Heart right ventricle (tissue), 16 donors: ENCODE measurements around the gene GPRC5B. TPM values are rescaled to one million over a fixed set of nuclear protein-coding genes. Genes with fewer than 3 reads are reported as not detected.

ENCODE experiments used
- ATAC-seq, 8 donors: fragments of 200-7000 bp; cut with Tn5 transposase; one replicate each; pipeline ENCODE4 v1.9.1; 2020; ENCODE audit warnings: mild to moderate bottlenecking in 8 of 8, moderate library complexity in 8 of 8, moderate number of reproducible peaks in 1 of 8
- DNase-seq, 2 donors: peaks; one replicate each; pipeline ENCODE4 v3.0.0-alpha.2; 2020
- H3K27ac ChIP-seq, 10 donors: fragments of 200-600 bp; sonication (generic) in 2 of 10; one replicate each; pipeline versions ENCODE4 v1.5.0 to v1.8.0; 2020 to 2022; ENCODE audit warnings: mild to moderate bottlenecking in 3 of 10
- H3K27me3 ChIP-seq, 7 donors: fragments of 200-600 bp; one replicate each; pipeline ENCODE4 v1.8.0; 2021 to 2022; ENCODE audit warnings: mild to moderate bottlenecking in 2 of 7
- H3K36me3 ChIP-seq, 9 donors: fragments of 200-600 bp; sonication (generic) in 1 of 9; one replicate each; pipeline versions ENCODE4 v1.5.0 to v1.8.0; 2020 to 2022; ENCODE audit warnings: mild to moderate bottlenecking in 2 of 9
- H3K4me1 ChIP-seq, 9 donors: fragments of 200-600 bp; sonication (generic) in 1 of 9; one replicate each; pipeline versions ENCODE4 v1.5.0 to v1.8.0; 2020 to 2022; ENCODE audit warnings: mild to moderate bottlenecking in 4 of 9
- H3K4me3 ChIP-seq, 10 donors: fragments of 200-600 bp; sonication (generic) in 2 of 10; one replicate each; pipeline versions ENCODE4 v1.5.0 to v1.8.0; 2020 to 2022; ENCODE audit warnings: mild to moderate bottlenecking in 7 of 10, moderate library complexity in 2 of 10
- H3K9me3 ChIP-seq, 11 donors: fragments of 200-600 bp in 10 of 11; sonication (generic) in 2 of 11; one replicate each; pipeline versions ENCODE4 v1.5.0 to v1.8.0; 2013 to 2022; ENCODE audit warnings: mild to moderate bottlenecking in 2 of 11, control low read depth in 1 of 11, moderate library complexity in 1 of 11
- WGBS, 2 donors: extraction: QIAGEN DNeasy Blood & Tissue Kit; methylation state at CpG; one replicate each; pipeline ENCODE4 v1.1.7; 2013; ENCODE audit warnings: inconsistent platforms in 1 of 2; 5-methylcytosine and 5-hydroxymethylcytosine counted together
- intact Hi-C, 10 donors: fragments of 100-400 bp; cut with DNase I; formaldehyde crosslinking; loops; one replicate each; pipeline versions ENCODE4 v1.11.1 to v1.14.2; 2022
- polyA plus RNA-seq, 2 donors: library from polyadenylated mRNA; stranded (reverse); fragments of 200-250 nt; gene quantifications; one replicate each; pipeline ENCODE4 v1.2.3, GENCODE V29; 2013
- total RNA-seq, 10 donors: library from RNA; stranded (reverse); fragmentation: NEBNext Ultra II Directional in 3 of 10; extraction: Animal tissue kit (Norgen Biotek cat#: 25700) in 3 of 10; gene quantifications; one replicate each; pipeline versions ENCODE4 v1.2.1 to v1.2.4, GENCODE V29; 2021 to 2023
- TF ChIP-seq, protein P1 (sequence below), 9 donors: fragments of 200-600 bp; sonication (generic) in 2 of 9; IDR thresholded peaks; one replicate each; pipeline versions ENCODE4 v1.5.0 to v1.8.0; 2021 to 2022; ENCODE audit warnings: antibody characterized with exemption in 9 of 9, mild to moderate bottlenecking in 5 of 9, moderate library complexity in 1 of 9
- donor health status: Arrhythmogenic right ventricular cardiomyopathy.
- donor health status: ischemic (EF 13 %, LVEDD 7.1; RV severe dilation, severe dysfunction).
- donor health status: healthy with polysubstance abuse.
- donor health status: DM: no; HTN: yes; CAD: no.
- donor health status: DM: no; HTN: no; CAD: no.
- donor health status: ischemic (EF 25% LVEDD 6.9; RV normal size, moderate dysfunction).
- donor health status: ischemic (EF 25% LVEDD 5.7; RV mildly dilated, moderate dysfunction).
- donor health status: healthy.
- donor health status: DM: yes; HTN: yes; CAD: no.
- donor health status: Ischemic cardiomyopathy.
- donor health status: ischemic (EF 35%, LVEDD 5.7; RV mildly dilated, moderate dysfunction).
- donor health status: nonischemic (EF 11% LVEDD 7.7; RV severe dilation, severe dysfunction).
- donor health status: DM: yes; HTN: yes; CAD: no.
- donor health status: PGD.
- donor health status: ischemic (EF 29% LVEDD 5.4; RV normal size, mild dysfunction).
- donor health status: nonischemic (EF 23%, LVEDD 6.1; RV moderate dilation, normal function).

The GPRC5B gene
- total and polyA plus RNA-seq, 12 donors, result 24.1 to 208 (median 69.4) TPM

DNA sequence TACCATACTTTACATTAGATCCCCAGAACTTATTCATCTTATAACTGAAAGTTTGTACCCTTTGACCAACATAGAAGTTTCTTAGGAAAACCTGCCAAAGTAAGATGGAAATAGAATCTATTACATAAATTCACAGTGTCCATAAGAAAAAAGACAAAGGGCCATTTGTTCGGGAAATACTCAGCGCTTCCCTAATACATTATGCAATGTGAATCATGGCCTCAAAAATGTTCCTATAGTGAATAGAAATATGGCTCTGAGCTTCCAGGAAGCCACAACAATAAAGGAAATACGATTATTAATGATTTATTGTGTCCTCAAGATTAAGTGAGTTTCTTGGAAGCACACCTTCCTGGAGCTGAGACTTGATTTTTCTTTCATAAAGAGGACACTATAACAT, 51.5 kb downstream of the GPRC5B start:
- ATAC-seq, result no peak
- no peaks in the 10 kb centered on the region for H3K9me3 ChIP-seq
- TF ChIP-seq, protein P1, sequence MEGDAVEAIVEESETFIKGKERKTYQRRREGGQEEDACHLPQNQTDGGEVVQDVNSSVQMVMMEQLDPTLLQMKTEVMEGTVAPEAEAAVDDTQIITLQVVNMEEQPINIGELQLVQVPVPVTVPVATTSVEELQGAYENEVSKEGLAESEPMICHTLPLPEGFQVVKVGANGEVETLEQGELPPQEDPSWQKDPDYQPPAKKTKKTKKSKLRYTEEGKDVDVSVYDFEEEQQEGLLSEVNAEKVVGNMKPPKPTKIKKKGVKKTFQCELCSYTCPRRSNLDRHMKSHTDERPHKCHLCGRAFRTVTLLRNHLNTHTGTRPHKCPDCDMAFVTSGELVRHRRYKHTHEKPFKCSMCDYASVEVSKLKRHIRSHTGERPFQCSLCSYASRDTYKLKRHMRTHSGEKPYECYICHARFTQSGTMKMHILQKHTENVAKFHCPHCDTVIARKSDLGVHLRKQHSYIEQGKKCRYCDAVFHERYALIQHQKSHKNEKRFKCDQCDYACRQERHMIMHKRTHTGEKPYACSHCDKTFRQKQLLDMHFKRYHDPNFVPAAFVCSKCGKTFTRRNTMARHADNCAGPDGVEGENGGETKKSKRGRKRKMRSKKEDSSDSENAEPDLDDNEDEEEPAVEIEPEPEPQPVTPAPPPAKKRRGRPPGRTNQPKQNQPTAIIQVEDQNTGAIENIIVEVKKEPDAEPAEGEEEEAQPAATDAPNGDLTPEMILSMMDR (IDR thresholded peaks at IDR 0.05), result no peak
- no peaks in the 10 kb centered on the region for H3K27me3 ChIP-seq
- WGBS, 2 donors, result 70 to 79% methylated on average over 3 of the region's 3 CpGs
- H3K27ac ChIP-seq, result no peak overlapping the region
- H3K36me3 ChIP-seq, result peaks cover 0 to 28% (median 0%) of the 10 kb centered on the region in 9 donors
- no peak for DNase-seq
- no peak overlapping the region for H3K4me3 ChIP-seq
- peaks cover 0 to 30% (median 7%) of the 10 kb centered on the region in 9 donors for H3K4me1 ChIP-seq
- intact Hi-C loops, result no loop called here

DNA sequence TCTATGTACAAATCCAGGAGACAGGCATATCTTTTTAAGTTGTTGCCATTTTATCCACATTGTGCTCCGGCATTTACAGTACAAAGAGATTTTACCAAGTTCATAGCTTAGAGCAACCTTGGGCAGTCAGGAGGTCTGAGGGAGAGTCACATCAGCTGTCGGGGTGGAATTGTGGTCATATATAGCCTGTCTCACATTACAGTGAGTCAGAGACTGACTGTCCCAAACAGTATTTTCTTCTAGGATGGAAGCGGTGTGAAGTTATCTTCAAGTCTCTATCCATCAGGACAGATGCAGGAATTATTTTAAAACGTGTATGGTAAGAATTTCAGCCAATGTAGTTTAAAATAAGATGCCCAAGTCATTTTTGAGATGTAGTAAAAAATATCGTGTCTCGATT, 53.0 kb downstream of the GPRC5B start:
- peak overlapping the region in 7 of 10 donors; percentile 32 to 67 (median 40) for H3K27ac ChIP-seq
- H3K9me3 ChIP-seq, result no peaks in the 10 kb centered on the region
- peak in 1 of 2 donors; percentile 15 for DNase-seq
- intact Hi-C loops, result no loop called here
- H3K4me3 ChIP-seq, result no peak overlapping the region
- 56% methylated on average over 6 of the region's 6 CpGs for WGBS, 2 donors
- no peaks in the 10 kb centered on the region for H3K27me3 ChIP-seq
- peaks cover 0 to 39% (median 0%) of the 10 kb centered on the region in 9 donors for H3K36me3 ChIP-seq
- ATAC-seq, result peak in 7 of 8 donors; percentile 77 to 91 (median 87)
- TF ChIP-seq, protein P1 (IDR thresholded peaks at IDR 0.05), result no peak
- H3K4me1 ChIP-seq, result peaks cover 0 to 24% (median 7%) of the 10 kb centered on the region in 9 donors

DNA sequence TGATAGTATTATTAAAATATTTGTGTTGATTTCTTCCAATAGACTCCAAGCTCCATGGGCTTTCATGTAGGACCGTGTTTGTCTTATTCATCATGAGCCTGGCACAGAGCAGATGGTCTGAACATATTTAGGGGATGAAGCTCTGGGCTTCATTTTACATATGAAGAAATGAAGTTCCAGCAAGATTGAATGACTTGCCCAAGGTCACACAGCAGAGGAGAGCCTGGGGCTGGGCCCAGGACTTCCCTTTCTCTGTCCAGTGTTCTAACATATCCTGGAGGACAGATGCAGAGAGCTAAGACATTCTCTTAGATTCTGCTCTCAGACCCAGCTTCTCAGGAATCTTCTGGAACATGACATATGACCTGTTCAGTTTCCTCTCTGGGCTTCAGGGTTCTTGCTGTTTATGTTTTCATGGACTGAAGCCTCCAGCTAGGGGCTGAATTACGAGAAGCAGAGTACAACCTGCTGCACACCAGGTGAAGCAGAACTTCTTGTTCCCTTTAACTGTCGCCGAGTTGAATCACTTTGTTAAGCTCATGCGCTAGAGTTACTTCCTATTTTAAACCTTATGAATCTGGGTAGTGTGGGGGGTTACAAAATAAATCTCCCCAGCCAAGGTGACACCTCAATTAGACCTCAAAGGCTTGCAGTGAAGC, 53.6 kb downstream of the GPRC5B start:
- 74 to 77% methylated on average over 5 of the region's 5 CpGs for WGBS, 2 donors
- Histone ChIP-seq H3K4me3 (no peak overlapping the region), H3K4me1 (peaks cover 0 to 17% (median 4%) of the 10 kb centered on the region in 9 donors), H3K27ac (peak overlapping the region in 8 of 10 donors; percentile 2 to 67 (median 38)), H3K36me3 (peaks cover 0 to 42% (median 0%) of the 10 kb centered on the region in 9 donors), H3K27me3 (no peaks in the 10 kb centered on the region), H3K9me3 (no peaks in the 10 kb centered on the region)
- DNase-seq, result no peak
- intact Hi-C loops, result no loop called here
- ATAC-seq, result peak in 6 of 8 donors; percentile 39 to 84 (median 50)
- TF ChIP-seq, protein P1 (IDR thresholded peaks at IDR 0.05), result no peak

DNA sequence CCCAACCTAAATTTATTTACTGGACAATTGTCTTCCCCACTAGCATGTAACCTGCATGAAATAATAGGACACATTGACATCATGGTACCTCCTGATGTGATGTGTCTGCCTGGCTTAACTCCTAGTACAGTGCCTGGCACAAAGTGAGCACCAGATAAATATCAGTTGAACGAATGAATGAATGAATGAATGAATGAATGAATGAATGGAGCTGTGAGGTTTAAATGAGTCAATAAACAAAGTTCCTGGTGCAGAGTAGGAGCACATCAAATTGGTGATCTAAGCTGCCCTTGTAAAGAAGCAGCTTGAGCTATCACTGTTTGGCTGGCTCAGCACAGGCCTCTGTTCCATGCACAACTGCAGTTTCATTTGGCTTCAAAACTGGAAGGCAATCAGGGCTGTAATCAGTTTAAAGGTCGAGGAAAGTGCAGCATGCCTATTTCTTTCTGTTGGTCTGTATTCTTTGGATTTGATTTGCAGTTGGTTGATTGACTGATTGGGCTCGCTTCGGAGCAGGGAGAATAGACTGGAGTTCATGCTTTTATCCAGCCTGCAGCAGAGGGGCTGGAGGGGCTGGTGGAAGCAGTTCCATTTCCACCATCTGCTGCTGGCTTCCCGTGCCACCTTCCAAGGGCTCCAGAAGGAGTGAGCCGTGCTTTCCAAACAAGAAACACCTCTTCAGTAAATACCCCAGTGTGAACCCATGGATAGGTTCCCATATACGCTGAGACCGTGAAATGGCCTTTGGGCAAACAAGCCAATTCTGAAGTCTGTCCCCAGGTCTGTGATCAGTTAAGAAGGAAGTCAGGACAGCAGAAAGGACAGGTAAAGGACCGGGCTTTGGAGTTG, 54.6 kb downstream of the GPRC5B start:
- H3K27ac ChIP-seq, result no peak overlapping the region
- H3K9me3 ChIP-seq, result no peaks in the 10 kb centered on the region
- peaks cover 0 to 42% (median 0%) of the 10 kb centered on the region in 9 donors for H3K36me3 ChIP-seq
- WGBS, 2 donors, result 87 to 90% methylated on average over 9 of the region's 9 CpGs
- DNase-seq (no peak), ATAC-seq (no peak)
- H3K27me3 ChIP-seq, result no peaks in the 10 kb centered on the region
- H3K4me1 ChIP-seq, result peaks cover 0 to 14% (median 0%) of the 10 kb centered on the region in 9 donors
- no peak overlapping the region for H3K4me3 ChIP-seq
- intact Hi-C loops, result no loop called here
- TF ChIP-seq, protein P1 (IDR thresholded peaks at IDR 0.05), result no peak
